Brain microvascular endothelial cell (primary cell): Measurements from ENCODE around the gene OSBPL7.

Source experiments
- DNase-seq: peaks from one replicate; pipeline ENCODE4 v3.0.0-alpha.2; 2020
- H3K27ac ChIP-seq: fragments of 250-450 bp; sonication (Bioruptor Pico); 2 replicates; pipeline ENCODE4 v1.5.1; 2020; ENCODE audit warnings: mild to moderate bottlenecking, moderate library complexity
- H3K27me3 ChIP-seq: fragments of 250-450 bp; sonication (Bioruptor Pico); replicated peaks from 2 replicates; pipeline ENCODE4 v1.5.1; 2020; ENCODE audit warnings: mild to moderate bottlenecking
- H3K36me3 ChIP-seq: fragments of 250-450 bp; sonication (Bioruptor Pico); replicated peaks from 2 replicates; pipeline ENCODE4 v1.5.1; 2020; ENCODE audit warnings: mild to moderate bottlenecking
- H3K4me3 ChIP-seq: 2 replicates; pipeline ENCODE4 v1.5.1; 2011; ENCODE audit warnings: low read depth, mild to moderate bottlenecking, control low read depth, low read length, moderate library complexity
- CTCF ChIP-seq: IDR thresholded peaks from 2 replicates; pipeline ENCODE4 v1.5.1; 2011; ENCODE audit warnings: low read depth, mild to moderate bottlenecking, moderate library complexity, low read length, control low read depth, inconsistent platforms; ENCODE audit errors: missing control alignments
- in situ Hi-C: cut with HindIII; loops from 2 replicates; pipeline ENCODE4 v1.10.0; 2017; ENCODE audit warnings: low sequenced_read_pairs, low pct_ligation_motif_present

The OSBPL7 gene

GRCh38 chr17:47845716-47846075 is 24.1 kb upstream of the OSBPL7 start:
- Histone ChIP-seq H3K4me3 (no peak overlapping the region), H3K27me3 (peaks cover 58% of the 10 kb centered on the region), H3K36me3 (no peaks in the 10 kb centered on the region), H3K27ac (no peak overlapping the region)
- no peak for TF ChIP-seq CTCF
- DNase-seq: no peak
- in situ Hi-C loops: no loop called here

GRCh38 chr17:47844814-47845715 is 23.5 kb upstream of the OSBPL7 start:
- Histone ChIP-seq H3K36me3 (no peaks in the 10 kb centered on the region), H3K27me3 (peaks cover 51% of the 10 kb centered on the region), H3K27ac (no peak overlapping the region), H3K4me3 (no peak overlapping the region)
- peak; percentile 55 for TF ChIP-seq CTCF
- in situ Hi-C loops: no loop called here
- no peak for DNase-seq

- in situ Hi-C loops: no loop called here
- no peak for TF ChIP-seq CTCF
- no peak overlapping the region for H3K4me3 ChIP-seq
- H3K27ac ChIP-seq: no peak overlapping the region
- peaks cover 43% of the 10 kb centered on the region for H3K27me3 ChIP-seq
- peak; percentile 88 for DNase-seq
- no peaks in the 10 kb centered on the region for H3K36me3 ChIP-seq
Observed at GRCh38 chr17:47844227-47844626, 22.6 kb upstream of the OSBPL7 start.

GRCh38 chr17:47843391-47843730 is 21.8 kb upstream of the OSBPL7 start:
- Histone ChIP-seq H3K27me3 (peaks cover 34% of the 10 kb centered on the region), H3K27ac (no peak overlapping the region), H3K4me3 (no peak overlapping the region), H3K36me3 (no peaks in the 10 kb centered on the region)
- no peak for DNase-seq
- no peak for TF ChIP-seq CTCF
- in situ Hi-C loops: no loop called here

- Histone ChIP-seq H3K27ac (no peak overlapping the region), H3K36me3 (no peaks in the 10 kb centered on the region), H3K4me3 (peak overlapping the region; percentile 75), H3K27me3 (peaks cover 18% of the 10 kb centered on the region)
- TF ChIP-seq CTCF: no peak
- in situ Hi-C loops: no loop called here
- no peak for DNase-seq
Observed at GRCh38 chr17:47841488-47842291, 20.1 kb upstream of the OSBPL7 start.
